ENCODE results near the gene SLC38A4. TPM values are rescaled to one million over a fixed set of nuclear protein-coding genes. Genes with fewer than 3 reads are reported as not detected.

Gene SLC38A4
- total and polyA plus RNA-seq, 2 experiments from 2014 or later, result 16.5 to 37.3 TPM

GRCh38 chr12:46773586-46774321 is 52.0 kb downstream of the SLC38A4 start:
- Histone ChIP-seq H3K27me3 (no peaks in the 10 kb centered on the region), H3K79me2 (no peaks in the 10 kb centered on the region), H3K9me3 (ENCODE audit: low read depth) (no peaks in the 10 kb centered on the region), H3K27ac (no peak overlapping the region), H3K36me3 (replicated peaks; ENCODE audit: insufficient read depth, low read depth) (no peaks in the 10 kb centered on the region), H3K4me1 (ENCODE audit: insufficient read depth) (peaks cover 30% of the 10 kb centered on the region), H3K9me2 (replicated peaks; ENCODE audit: insufficient read depth) (no peaks in the 10 kb centered on the region), H3K4me2 (no peak overlapping the region), H4K20me1 (ENCODE audit: insufficient read depth, poor library complexity, severe bottlenecking) (no peaks in the 10 kb centered on the region), H3K4me3 (no peak overlapping the region), H2AFZ (no peak overlapping the region)
- TF ChIP-seq EZH2 (IDR thresholded peaks at IDR 0.05; ENCODE audit: borderline replicate concordance), result no peak
- no peak for TF ChIP-seq EZH2phosphoT487 (IDR thresholded peaks at IDR 0.05; ENCODE audit: low read depth, severe bottlenecking, unreplicated experiment)
- TF ChIP-seq CTCF (IDR thresholded peaks at IDR 0.05; ENCODE audit: poor library complexity), result no peak
- DNase-seq (ENCODE audit: low spot score), result no peak
- 61% methylated on average over 4 of the region's 4 CpGs for WGBS (ENCODE audit: low lambda C conversion rate, missing lambda C conversion rate)

GRCh38 chr12:46771268-46771827 is 54.4 kb downstream of the SLC38A4 start:
- WGBS (ENCODE audit: low lambda C conversion rate, missing lambda C conversion rate), result 30% methylated on average over 1 of the region's 1 CpG
- Histone ChIP-seq H3K36me3 (replicated peaks; ENCODE audit: insufficient read depth, low read depth) (no peaks in the 10 kb centered on the region), H4K20me1 (ENCODE audit: insufficient read depth, poor library complexity, severe bottlenecking) (no peaks in the 10 kb centered on the region), H3K9me2 (replicated peaks; ENCODE audit: insufficient read depth) (no peaks in the 10 kb centered on the region), H3K9me3 (ENCODE audit: low read depth) (no peaks in the 10 kb centered on the region), H3K4me3 (no peak overlapping the region), H2AFZ (no peak overlapping the region), H3K79me2 (no peaks in the 10 kb centered on the region), H3K4me1 (ENCODE audit: insufficient read depth) (peaks cover 30% of the 10 kb centered on the region), H3K27ac (peak overlapping the region; percentile 11), H3K4me2 (peak overlapping the region; percentile 46), H3K27me3 (no peaks in the 10 kb centered on the region)
- TF ChIP-seq EZH2phosphoT487 (IDR thresholded peaks at IDR 0.05; ENCODE audit: low read depth, severe bottlenecking, unreplicated experiment), result no peak
- TF ChIP-seq CTCF (IDR thresholded peaks at IDR 0.05; ENCODE audit: poor library complexity), result no peak
- no peak for TF ChIP-seq EZH2 (IDR thresholded peaks at IDR 0.05; ENCODE audit: borderline replicate concordance)
- no peak for DNase-seq (ENCODE audit: low spot score)

- H4K20me1 ChIP-seq (ENCODE audit: insufficient read depth, poor library complexity, severe bottlenecking), result no peaks in the 10 kb centered on the region
- H3K4me1 ChIP-seq (ENCODE audit: insufficient read depth), result peaks cover 30% of the 10 kb centered on the region
- H3K9me2 ChIP-seq (replicated peaks; ENCODE audit: insufficient read depth), result no peaks in the 10 kb centered on the region
- no peak overlapping the region for H3K4me3 ChIP-seq
- peak overlapping the region; percentile 46 for H3K4me2 ChIP-seq
- H3K27me3 ChIP-seq, result no peaks in the 10 kb centered on the region
- no peaks in the 10 kb centered on the region for H3K79me2 ChIP-seq
- H3K27ac ChIP-seq, result peak overlapping the region; percentile 11
- no peaks in the 10 kb centered on the region for H3K36me3 ChIP-seq (replicated peaks; ENCODE audit: insufficient read depth, low read depth)
- no peak overlapping the region for H2AFZ ChIP-seq
- no peaks in the 10 kb centered on the region for H3K9me3 ChIP-seq (ENCODE audit: low read depth)
- no peak for TF ChIP-seq CTCF (IDR thresholded peaks at IDR 0.05; ENCODE audit: poor library complexity)
- peak; percentile 18 for DNase-seq (ENCODE audit: low spot score)
- 5% methylated on average over 3 of the region's 3 CpGs for WGBS (ENCODE audit: low lambda C conversion rate, missing lambda C conversion rate)
Measured at GRCh38 chr12:46770501-46771183, 55.2 kb downstream of the SLC38A4 start.
